ENCODE results near the gene MT1B. TPM values are rescaled to one million over a fixed set of nuclear protein-coding genes. Genes with fewer than 3 reads are reported as not detected.

Gene MT1B
- total RNA-seq, 2 experiments from 2014 or later: not detected

GRCh38 chr16:56645311-56645710, 6.4 kb upstream of the MT1B start:
- no peak for TF ChIP-seq EZH2phosphoT487 (IDR thresholded peaks at IDR 0.05; ENCODE audit: borderline replicate concordance, low read depth, low read length)
- no peak for TF ChIP-seq CTCF (conservative IDR thresholded peaks at IDR 0.05; ENCODE audit: low read length)
- Histone ChIP-seq H2AFZ (ENCODE audit: low read length) (no peak overlapping the region), H3K9me3 (ENCODE audit: low read length) (no peaks in the 10 kb centered on the region), H3K36me3 (ENCODE audit: insufficient read depth, low read length) (no peaks in the 10 kb centered on the region), H3K4me1 (ENCODE audit: insufficient read depth, low read length, poor library complexity, severe bottlenecking) (no peaks in the 10 kb centered on the region), H3K4me3 (ENCODE audit: low read depth, low read length, poor library complexity, severe bottlenecking) (no peak overlapping the region), H4K20me1 (ENCODE audit: insufficient read depth, low read length) (no peaks in the 10 kb centered on the region), H3K79me2 (ENCODE audit: insufficient read depth, low read depth, low read length) (no peaks in the 10 kb centered on the region), H3K9me2 (ENCODE audit: insufficient read depth, low read length) (no peaks in the 10 kb centered on the region), H3K4me2 (ENCODE audit: low read length) (no peak overlapping the region), H3K27ac (ENCODE audit: low read depth, low read length, poor library complexity, severe bottlenecking) (no peak overlapping the region)
- no TSS peak for BruUV-seq (replicated peaks)
- POLR2A ChIA-PET: no interaction called here
- intact Hi-C loops (cut with micrococcal nuclease; ENCODE audit: unreplicated experiment): no loop called here
- CTCF ChIA-PET (ENCODE audit: unreplicated experiment): no interaction called here
- DNase-seq (ENCODE audit: low spot score): no peak

GRCh38 chr16:56645838-56646237, 5.8 kb upstream of the MT1B start:
- Histone ChIP-seq H3K79me2 (ENCODE audit: insufficient read depth, low read depth, low read length) (no peaks in the 10 kb centered on the region), H3K9me3 (ENCODE audit: low read length) (no peaks in the 10 kb centered on the region), H2AFZ (ENCODE audit: low read length) (no peak overlapping the region), H3K4me1 (ENCODE audit: insufficient read depth, low read length, poor library complexity, severe bottlenecking) (no peaks in the 10 kb centered on the region), H3K36me3 (ENCODE audit: insufficient read depth, low read length) (no peaks in the 10 kb centered on the region), H3K4me2 (ENCODE audit: low read length) (no peak overlapping the region), H4K20me1 (ENCODE audit: insufficient read depth, low read length) (no peaks in the 10 kb centered on the region), H3K9me2 (ENCODE audit: insufficient read depth, low read length) (no peaks in the 10 kb centered on the region), H3K4me3 (ENCODE audit: low read depth, low read length, poor library complexity, severe bottlenecking) (no peak overlapping the region), H3K27ac (ENCODE audit: low read depth, low read length, poor library complexity, severe bottlenecking) (no peak overlapping the region)
- no TSS peak for BruUV-seq (replicated peaks)
- intact Hi-C loops (cut with micrococcal nuclease; ENCODE audit: unreplicated experiment): no loop called here
- ChIA-PET POLR2A (interaction anchor here (0.9 kb wide), 1 partner anchor 15 kb away, joined by 3 read pairs; no protein-coding TSS in a partner anchor), CTCF (ENCODE audit: unreplicated experiment) (no interaction called here)
- DNase-seq (ENCODE audit: low spot score): no peak
- no peak for TF ChIP-seq CTCF (conservative IDR thresholded peaks at IDR 0.05; ENCODE audit: low read length)
- TF ChIP-seq EZH2phosphoT487 (IDR thresholded peaks at IDR 0.05; ENCODE audit: borderline replicate concordance, low read depth, low read length): no peak

GRCh38 chr16:56647641-56648431, 3.9 kb upstream of the MT1B start:
- H3K79me2 ChIP-seq (ENCODE audit: insufficient read depth, low read depth, low read length): no peaks in the 10 kb centered on the region
- H3K9me3 ChIP-seq (ENCODE audit: low read length): no peaks in the 10 kb centered on the region
- H2AFZ ChIP-seq (ENCODE audit: low read length): no peak overlapping the region
- ChIA-PET POLR2A (no interaction called here), CTCF (ENCODE audit: unreplicated experiment) (no interaction called here)
- no peaks in the 10 kb centered on the region for H3K36me3 ChIP-seq (ENCODE audit: insufficient read depth, low read length)
- no peak for DNase-seq (ENCODE audit: low spot score)
- H3K4me3 ChIP-seq (ENCODE audit: low read depth, low read length, poor library complexity, severe bottlenecking): no peak overlapping the region
- TF ChIP-seq CTCF (conservative IDR thresholded peaks at IDR 0.05; ENCODE audit: low read length): no peak
- TF ChIP-seq EZH2phosphoT487 (IDR thresholded peaks at IDR 0.05; ENCODE audit: borderline replicate concordance, low read depth, low read length): no peak
- no peaks in the 10 kb centered on the region for H3K9me2 ChIP-seq (ENCODE audit: insufficient read depth, low read length)
- peaks cover under 1% of the 10 kb centered on the region for H3K4me1 ChIP-seq (ENCODE audit: insufficient read depth, low read length, poor library complexity, severe bottlenecking)
- no peak overlapping the region for H3K4me2 ChIP-seq (ENCODE audit: low read length)
- BruUV-seq (replicated peaks): no TSS peak
- intact Hi-C loops (cut with micrococcal nuclease; ENCODE audit: unreplicated experiment): no loop called here
- no peaks in the 10 kb centered on the region for H4K20me1 ChIP-seq (ENCODE audit: insufficient read depth, low read length)
- no peak overlapping the region for H3K27ac ChIP-seq (ENCODE audit: low read depth, low read length, poor library complexity, severe bottlenecking)

All from OCI-LY7 (cell line).